GM18502 (cell line): Measurements from ENCODE around the gene SNCAIP.
A peak's percentile ranks its signal among the peaks of the same experiment; 100 is the strongest.

Source experiments
- ATAC-seq: cut with Tn5 transposase; IDR thresholded peaks from one replicate; pipeline ENCODE4 v1.9.1; 2021; ENCODE audit warnings: mild to moderate bottlenecking; ENCODE audit not compliant: unreplicated experiment, poor library complexity

Gene SNCAIP

GRCh38 chr5:122420091-122420490 lies 108.1 kb downstream of the SNCAIP start:
- no peak for ATAC-seq

GRCh38 chr5:122420537-122421236 lies 108.7 kb downstream of the SNCAIP start:
- peak; percentile 1 for ATAC-seq

- peak; percentile 95 for ATAC-seq
Measured at GRCh38 chr5:122421374-122422079, 109.5 kb downstream of the SNCAIP start.

GRCh38 chr5:122423221-122423620 lies 111.2 kb downstream of the SNCAIP start:
- no peak for ATAC-seq

- no peak for ATAC-seq
Measured at GRCh38 chr5:122424132-122424531, 112.1 kb downstream of the SNCAIP start.

GRCh38 chr5:122426301-122426700 lies 114.3 kb downstream of the SNCAIP start:
- no peak for ATAC-seq

GRCh38 chr5:122427621-122428020 lies 115.6 kb downstream of the SNCAIP start:
- ATAC-seq, result no peak

GRCh38 chr5:122429545-122430318 lies 117.7 kb downstream of the SNCAIP start:
- ATAC-seq, result no peak

GRCh38 chr5:122430319-122430586 lies 118.2 kb downstream of the SNCAIP start:
- ATAC-seq, result no peak

GRCh38 chr5:122431298-122431697 lies 119.3 kb downstream of the SNCAIP start:
- ATAC-seq, result no peak

GRCh38 chr5:122434205-122434970 lies 122.4 kb downstream of the SNCAIP start:
- no peak for ATAC-seq

- ATAC-seq, result no peak
Measured at GRCh38 chr5:122435234-122435633, 123.2 kb downstream of the SNCAIP start.

- ATAC-seq, result no peak
Measured at GRCh38 chr5:122435761-122436160, 123.7 kb downstream of the SNCAIP start.

- ATAC-seq, result no peak
Measured at GRCh38 chr5:122436615-122437014, 124.6 kb downstream of the SNCAIP start.

GRCh38 chr5:122439645-122440044 lies 127.6 kb downstream of the SNCAIP start:
- ATAC-seq, result no peak

- peak; percentile 66 for ATAC-seq
Measured at GRCh38 chr5:122442938-122443337, 130.9 kb downstream of the SNCAIP start.

- ATAC-seq, result no peak
Measured at GRCh38 chr5:122444411-122444810, 132.4 kb downstream of the SNCAIP start.

GRCh38 chr5:122445070-122445469 lies 133.0 kb downstream of the SNCAIP start:
- no peak for ATAC-seq

GRCh38 chr5:122447072-122447471 lies 135.0 kb downstream of the SNCAIP start:
- no peak for ATAC-seq

- no peak for ATAC-seq
Measured at GRCh38 chr5:122447879-122448278, 135.8 kb downstream of the SNCAIP start.

GRCh38 chr5:122454541-122454940 lies 142.5 kb downstream of the SNCAIP start:
- no peak for ATAC-seq
